A204.1 (cell line): Measurements from ENCODE around the gene PTCRA.
A peak's percentile ranks its signal among the peaks of the same experiment; 100 is the strongest.
"Not testable (repeated sequence)": the region's sequence is repeated elsewhere in the genome, so short reads cannot be mapped to it uniquely, and the experiment has no call there.

Experiments used
- FAIRE-seq: peaks from 2 replicates; lab custom pipeline; 2012; peaks lifted over from hg19 to GRCh38; lab: Jason Lieb, UNC

Gene PTCRA

GRCh38 chr6:42915732-42916131 is at the start of gene PTCRA:
Gene PTCRA, plus strand, starts transcription at chr6:42916053. Its CDS starts 17 bp downstream, at chr6:42916070.
- FAIRE-seq = no peak

- no peak for FAIRE-seq
Observed at GRCh38 chr6:42870145-42870936, 45.5 kb upstream of the PTCRA start.

- FAIRE-seq = no peak
Observed at GRCh38 chr6:42871711-42872110, 44.1 kb upstream of the PTCRA start.

GRCh38 chr6:42873313-42873712 is 42.5 kb upstream of the PTCRA start:
- FAIRE-seq = no peak

- FAIRE-seq = no peak
Observed at GRCh38 chr6:42877695-42878094, 38.2 kb upstream of the PTCRA start.

GRCh38 chr6:42879372-42880239 is 36.2 kb upstream of the PTCRA start, which contains the start of gene RPL7L1:
Gene RPL7L1, plus strand, starts transcription at chr6:42879616. Its CDS starts 295 bp downstream, at chr6:42879911.
- FAIRE-seq = no peak

GRCh38 chr6:42880240-42880817 is 35.5 kb upstream of the PTCRA start:
- FAIRE-seq = not testable (repeated sequence)

- FAIRE-seq = not testable (repeated sequence)
Observed at GRCh38 chr6:42880871-42881270, 35.0 kb upstream of the PTCRA start.

- no peak for FAIRE-seq
Observed at GRCh38 chr6:42885702-42886101, 30.2 kb upstream of the PTCRA start.

GRCh38 chr6:42888201-42888600 is 27.7 kb upstream of the PTCRA start:
- not testable (repeated sequence) for FAIRE-seq

GRCh38 chr6:42889815-42890214 is 26.0 kb upstream of the PTCRA start:
- no peak for FAIRE-seq

GRCh38 chr6:42890311-42891198 is 25.3 kb upstream of the PTCRA start:
- no peak for FAIRE-seq

GRCh38 chr6:42891199-42891722 is 24.6 kb upstream of the PTCRA start:
- no peak for FAIRE-seq

GRCh38 chr6:42894041-42894828 is 21.6 kb upstream of the PTCRA start:
- FAIRE-seq = not testable (repeated sequence)

- no peak for FAIRE-seq
Observed at GRCh38 chr6:42896178-42896719, 19.6 kb upstream of the PTCRA start.

- peak; percentile 88 for FAIRE-seq
Observed at GRCh38 chr6:42898891-42899361, 16.9 kb upstream of the PTCRA start.

GRCh38 chr6:42899871-42900270 is 16.0 kb upstream of the PTCRA start:
- no peak for FAIRE-seq

- peak; percentile 87 for FAIRE-seq
Observed at GRCh38 chr6:42901538-42901957, 14.3 kb upstream of the PTCRA start.

- FAIRE-seq = not testable (repeated sequence)
Observed at GRCh38 chr6:42902429-42903263, 13.2 kb upstream of the PTCRA start.
